Right cardiac atrium (tissue), 5 donors: ENCODE data around the gene TRPC4AP. TPM values are rescaled to one million over a fixed set of nuclear protein-coding genes. Genes with fewer than 3 reads are reported as not detected.
A peak's percentile ranks its signal among the peaks of the same experiment; 100 is the strongest.

Source experiments
- ATAC-seq, 2 donors: fragments of 200-7000 bp; cut with Tn5 transposase; one replicate each; pipeline versions ENCODE4 v1.8.0 to v1.9.1; 2020; ENCODE audit warnings: moderate library complexity in 2 of 2, mild to moderate bottlenecking in 1 of 2
- DNase-seq, 3 donors: peaks; one replicate each; pipeline ENCODE4 v3.0.0-alpha.2; 2020
- H3K27ac ChIP-seq: one replicate; pipeline ENCODE4 v1.5.1; 2013; ENCODE audit warnings: mild to moderate bottlenecking, low read length, control low read depth, moderate library complexity
- H3K27me3 ChIP-seq: one replicate; pipeline ENCODE4 v1.6.1; 2013; ENCODE audit not compliant: control insufficient read depth, insufficient read depth
- H3K4me1 ChIP-seq: one replicate; pipeline ENCODE4 v1.6.1; 2013; ENCODE audit warnings: low read length; ENCODE audit not compliant: control insufficient read depth, insufficient read depth
- H3K4me3 ChIP-seq: one replicate; pipeline ENCODE4 v1.5.1; 2013; ENCODE audit warnings: low read length, control low read depth
- H3K9me3 ChIP-seq: one replicate; pipeline ENCODE4 v1.6.1; 2013; ENCODE audit warnings: low read length; ENCODE audit not compliant: control insufficient read depth
- WGBS: extraction: QIAGEN DNeasy Blood & Tissue Kit; methylation state at CpG from one replicate; pipeline ENCODE4 v1.1.7; 2013; 5-methylcytosine and 5-hydroxymethylcytosine counted together
- intact Hi-C, 4 donors: fragments of 100-400 bp; cut with DNase I; formaldehyde crosslinking; loops; one replicate each; pipeline versions ENCODE4 v1.11.0 to v1.14.0; 2022 to 2023
- microRNA-seq, 2 donors: library from miRNA; unstranded; fragments of <30 nt; microRNA quantifications; one replicate each; pipeline ENCODE4 v1.2.0, GENCODE V29; 2020 to 2021
- polyA plus RNA-seq: library from polyadenylated mRNA; stranded (reverse); fragments of 200-250 nt; gene quantifications from one replicate; pipeline ENCODE4 v1.2.3, GENCODE V29; 2013
- total RNA-seq, 4 donors: library from RNA; stranded (reverse); fragmentation: NEBNext Ultra II Directional; extraction: Animal tissue kit (Norgen Biotek cat#: 25700); gene quantifications; one replicate each; pipeline ENCODE4 v1.2.1, GENCODE V29; 2021
- donor health status: healthy with polysubstance abuse.
- donor health status: DM: no; HTN: yes; CAD: no.
- donor health status: DM: no; HTN: no; CAD: no.
- donor health status: DM: no; HTN: yes; CAD: no; lungs with severe emphysema.
- donor health status: DM: yes; HTN: yes; CAD: no.

TRPC4AP gene
- total and polyA plus RNA-seq, 5 donors = 29.1 to 44.6 (median 34.5) TPM

GRCh38 chr20:34955231-34956040 lies 137.2 kb downstream of the TRPC4AP start, which contains the start of the genes GSS and MYH7B:
GSS (minus strand) TSS chr20:34955806; CDS start chr20:34951852, 3,954 bp downstream.
MYH7B (plus strand) TSS chr20:34955868; CDS start chr20:34978006, 22,138 bp downstream.
- intact Hi-C loops = loop anchor here in 3 of 4 donors (2.0 to 5.0 kb wide), 2 partner anchors 81 to 83 kb away; partner anchors contain the start of gene GGT7 (in 1 of the 3)
- ATAC-seq (peak; percentile 97), DNase-seq (peak; percentile 98 to 100 (median 100))
- Histone ChIP-seq H3K9me3 (no peaks in the 10 kb centered on the region), H3K4me1 (no peaks in the 10 kb centered on the region), H3K27ac (peak within 1 kb of the TSS; percentile 71), H3K4me3 (peak within 1 kb of the TSS; percentile 46), H3K27me3 (no peaks in the 10 kb centered on the region)
- under 1% methylated on average over 62 of the region's 62 CpGs for WGBS

DNA sequence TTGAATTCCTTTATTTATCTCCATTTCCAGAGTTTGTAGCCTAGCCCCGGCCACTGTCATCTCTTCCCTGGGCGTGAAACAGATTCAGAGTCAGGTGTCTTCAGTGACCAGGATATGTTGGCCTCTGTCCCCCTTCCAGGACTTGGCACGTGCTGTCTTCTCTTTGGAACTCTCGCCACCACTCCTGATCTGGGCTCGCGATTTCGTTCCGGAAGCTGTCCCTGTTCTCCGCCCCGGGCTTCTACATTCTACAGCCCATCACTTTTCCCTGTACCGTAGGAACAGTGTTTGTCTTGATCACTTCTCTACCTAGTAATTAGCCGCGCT lies 137.7 kb downstream of the TRPC4AP start:
- Histone ChIP-seq H3K27ac (peak overlapping the region; percentile 71), H3K4me1 (no peaks in the 10 kb centered on the region), H3K27me3 (no peaks in the 10 kb centered on the region), H3K4me3 (peak overlapping the region; percentile 46), H3K9me3 (no peaks in the 10 kb centered on the region)
- DNase-seq (peak in 1 of 3 donors; percentile 44), ATAC-seq (peak; percentile 6 to 13)
- WGBS = 6% methylated on average over 13 of the region's 13 CpGs
- intact Hi-C loops = loop anchor here in 2 of 4 donors (2.0 to 5.0 kb wide), 2 partner anchors 80 to 83 kb away; partner anchors contain the start of gene GGT7 (in 1 of the 2)

GRCh38 chr20:34953960-34954359 lies 138.6 kb downstream of the TRPC4AP start:
- Histone ChIP-seq H3K9me3 (no peaks in the 10 kb centered on the region), H3K4me1 (no peaks in the 10 kb centered on the region), H3K27me3 (no peaks in the 10 kb centered on the region), H3K27ac (peak overlapping the region; percentile 20), H3K4me3 (no peak overlapping the region)
- intact Hi-C loops = loop anchor here in 1 of 4 donors (2.0 kb wide), 1 partner anchor 79 kb away; no protein-coding TSS in a partner anchor
- DNase-seq = no peak
- ATAC-seq = no peak
- whole genome bisulfite sequencing = 92% methylated on average over 7 of the region's 7 CpGs

DNA sequence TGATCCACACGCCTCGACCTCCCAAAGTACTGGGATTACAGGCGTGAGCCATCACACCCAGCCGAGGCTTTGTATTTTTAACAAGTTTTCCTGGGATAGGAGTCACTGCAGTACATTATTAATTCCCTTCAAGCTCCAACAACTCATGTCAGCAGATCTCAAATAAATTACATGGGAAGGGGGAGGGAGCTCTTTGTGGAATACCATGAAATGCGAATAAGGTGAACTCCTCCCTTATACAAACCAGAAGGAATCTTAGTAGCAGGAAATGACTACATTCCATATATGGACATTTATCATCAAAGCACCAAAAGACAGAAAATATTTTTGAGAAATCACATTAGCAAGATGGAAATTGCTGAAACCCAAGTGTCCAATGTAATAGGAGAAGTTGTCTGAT lies 139.9 kb downstream of the TRPC4AP start:
- ATAC-seq (no peak), DNase-seq (no peak)
- intact Hi-C loops = no loop called here
- no peaks in the 10 kb centered on the region for H3K9me3 ChIP-seq
- H3K27me3 ChIP-seq = no peaks in the 10 kb centered on the region
- H3K4me1 ChIP-seq = no peaks in the 10 kb centered on the region
- WGBS = 73% methylated on average over 5 of the region's 5 CpGs
- no peak overlapping the region for H3K4me3 ChIP-seq
- H3K27ac ChIP-seq = no peak overlapping the region

Small RNA genes lying within 50 kb of the gene (microRNA-seq; reads per million reads assigned to microRNA genes)
- gene MIR499A (0 reads per million in 2 donors), gene MIR499B (0 reads per million in 2 donors)

Other genes starting within 250 kb of the TRPC4AP start
- 10 to 100 TPM; 17.8 to 22.0 (median 18.6) TPM for gene GGT7, start 220.0 kb downstream of the TRPC4AP start, total RNA-seq
- 14.8 TPM for gene GGT7, start 220.0 kb downstream of the TRPC4AP start, polyA plus RNA-seq
- 10 to 100 TPM; 61.8 to 79.8 (median 69.5) TPM for gene ACSS2, start 216.2 kb downstream of the TRPC4AP start, total RNA-seq
- 74.6 TPM for gene ACSS2, start 216.2 kb downstream of the TRPC4AP start, polyA plus RNA-seq
- 10 to 100 TPM; 23.6 to 32.6 (median 26.3) TPM for gene GSS, start 137.0 kb downstream of the TRPC4AP start, total RNA-seq
- gene GSS, start 137.0 kb downstream of the TRPC4AP start, polyA plus RNA-seq = 37.7 TPM
- 100 to 1,000 TPM in 2 of 4 donors, 10 to 100 TPM in 2; 43.3 to 134 (median 99.2) TPM for gene MYH7B, start 136.9 kb downstream of the TRPC4AP start, total RNA-seq
- gene MYH7B, start 136.9 kb downstream of the TRPC4AP start, polyA plus RNA-seq = 125 TPM
- 10 to 100 TPM; 15.1 to 25.9 (median 15.4) TPM for gene EDEM2, start 54.5 kb upstream of the TRPC4AP start, total RNA-seq
- 11.8 TPM for gene EDEM2, start 54.5 kb upstream of the TRPC4AP start, polyA plus RNA-seq
- 10 to 100 TPM; 12.9 to 43.7 (median 22.4) TPM for gene PROCR, start 79.3 kb upstream of the TRPC4AP start, total RNA-seq
- gene PROCR, start 79.3 kb upstream of the TRPC4AP start, polyA plus RNA-seq = 28.0 TPM
- gene MMP24, start 133.9 kb upstream of the TRPC4AP start, total RNA-seq = under 1 TPM; 0.39 to 0.48 (median 0.44) TPM
- 0.27 TPM for gene MMP24, start 133.9 kb upstream of the TRPC4AP start, polyA plus RNA-seq
- gene MMP24OS, start 185.3 kb upstream of the TRPC4AP start, total RNA-seq = 10 to 100 TPM; 45.1 to 65.0 (median 48.6) TPM
- gene MMP24OS, start 185.3 kb upstream of the TRPC4AP start, polyA plus RNA-seq = 47.1 TPM
- 10 to 100 TPM; 36.2 to 57.3 (median 41.4) TPM for gene EIF6, start 192.0 kb upstream of the TRPC4AP start, total RNA-seq
- gene EIF6, start 192.0 kb upstream of the TRPC4AP start, polyA plus RNA-seq = 37.7 TPM
- not detected for gene FAM83C, start 199.6 kb upstream of the TRPC4AP start, total RNA-seq
- not detected for gene FAM83C, start 199.6 kb upstream of the TRPC4AP start, polyA plus RNA-seq